Kidney tubule cell (primary cell): ENCODE results near the gene SLC4A4.

Source experiments
- DNase-seq: peaks from one replicate; pipeline ENCODE4 v3.0.0-alpha.2; 2018; ENCODE audit warnings: low spot score

Gene SLC4A4

DNA sequence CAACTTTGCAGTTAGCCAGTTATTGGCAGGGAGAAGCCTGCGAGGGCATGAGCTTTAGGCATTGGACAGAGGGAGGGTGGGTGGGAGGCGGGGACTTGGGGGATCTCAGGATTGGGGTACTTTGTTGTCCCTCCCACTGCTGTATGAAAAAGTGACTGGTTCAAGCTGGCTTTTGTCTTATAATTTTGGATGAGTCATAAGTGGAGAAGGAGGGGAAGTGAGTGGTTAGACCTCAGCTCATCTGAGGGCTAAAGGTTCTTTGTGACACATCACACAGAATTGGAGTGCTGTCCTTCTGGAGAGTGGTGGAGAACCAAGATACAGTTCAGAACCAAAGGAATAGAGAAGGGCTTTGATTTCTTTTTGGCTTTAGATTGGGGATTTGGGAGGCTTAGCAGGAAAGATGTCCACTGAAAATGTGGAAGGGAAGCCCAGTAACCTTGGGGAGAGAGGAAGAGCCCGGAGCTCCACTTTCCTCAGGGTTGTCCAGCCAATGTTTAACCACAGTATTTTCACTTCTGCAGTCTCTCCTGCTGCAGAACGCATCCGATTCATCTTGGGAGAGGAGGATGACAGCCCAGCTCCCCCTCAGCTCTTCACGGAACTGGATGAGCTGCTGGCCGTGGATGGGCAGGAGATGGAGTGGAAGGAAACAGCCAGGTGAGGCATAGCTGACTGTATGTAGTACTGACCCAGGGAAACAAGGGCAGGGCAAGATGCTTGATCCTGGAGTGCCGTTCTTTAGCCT, at the start of gene SLC4A4:
TSS of gene SLC4A4 (plus strand) at position 175 of the 748 bp plus-strand sequence.
- peak; percentile 93 for DNase-seq

DNA sequence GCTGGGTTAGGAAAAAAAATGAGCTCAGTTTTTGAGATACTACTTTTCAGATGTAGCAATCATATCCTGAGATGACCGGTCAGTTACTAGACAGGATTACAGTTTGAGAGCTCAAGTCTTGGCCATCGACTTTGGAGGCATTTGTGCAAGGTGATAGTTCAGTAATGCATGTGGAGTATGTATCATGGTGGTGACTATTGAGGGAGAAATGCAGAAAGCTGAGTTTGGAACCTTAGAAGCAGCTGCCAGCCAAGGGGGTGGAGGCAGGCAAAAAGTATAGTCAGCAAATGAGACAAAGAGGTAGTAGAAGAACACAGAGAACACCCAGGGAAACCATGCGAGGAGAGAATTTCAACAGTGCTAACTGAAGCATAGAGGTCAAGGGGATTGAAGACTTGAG, 48.7 kb upstream of the SLC4A4 start:
- peak; percentile 98 for DNase-seq

DNA sequence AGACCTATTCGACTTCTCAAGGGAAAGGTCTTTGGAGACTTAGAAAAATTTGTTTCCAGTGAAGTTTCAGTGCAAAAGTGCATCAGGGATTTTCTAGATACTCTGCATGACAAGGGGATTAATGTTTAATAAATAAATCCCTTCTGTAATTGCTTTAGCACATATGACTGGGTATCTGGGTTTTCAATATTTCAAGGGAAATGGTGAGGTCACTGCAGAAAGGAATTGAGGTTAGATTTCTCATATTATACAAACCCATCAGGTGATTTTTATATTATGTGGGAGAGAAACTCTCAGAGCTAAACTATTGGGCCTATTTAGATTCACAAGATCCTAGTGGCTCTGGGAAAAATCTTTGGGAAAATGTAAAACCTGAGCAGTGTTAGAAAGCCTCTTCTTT, 48.3 kb upstream of the SLC4A4 start:
- DNase-seq = no peak

DNA sequence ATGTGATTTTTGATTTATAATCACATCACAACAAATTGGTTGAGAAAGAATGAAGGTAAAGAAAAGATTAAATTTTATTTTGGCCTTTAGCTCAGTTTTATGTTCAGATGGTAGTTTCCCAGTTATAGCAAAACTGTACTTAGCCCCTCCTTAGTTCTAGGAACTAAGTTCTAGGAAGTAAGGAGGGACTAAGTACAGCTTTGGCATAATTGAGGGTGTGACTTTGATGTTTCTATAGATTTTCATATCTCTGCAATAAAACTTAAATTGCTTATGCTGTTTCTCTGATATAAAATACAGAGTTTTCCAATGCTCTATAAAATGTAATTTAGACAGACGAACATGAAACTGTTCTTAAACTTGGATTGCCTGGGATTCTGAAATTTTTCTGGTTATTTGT, 46.6 kb upstream of the SLC4A4 start:
- DNase-seq = no peak

DNA sequence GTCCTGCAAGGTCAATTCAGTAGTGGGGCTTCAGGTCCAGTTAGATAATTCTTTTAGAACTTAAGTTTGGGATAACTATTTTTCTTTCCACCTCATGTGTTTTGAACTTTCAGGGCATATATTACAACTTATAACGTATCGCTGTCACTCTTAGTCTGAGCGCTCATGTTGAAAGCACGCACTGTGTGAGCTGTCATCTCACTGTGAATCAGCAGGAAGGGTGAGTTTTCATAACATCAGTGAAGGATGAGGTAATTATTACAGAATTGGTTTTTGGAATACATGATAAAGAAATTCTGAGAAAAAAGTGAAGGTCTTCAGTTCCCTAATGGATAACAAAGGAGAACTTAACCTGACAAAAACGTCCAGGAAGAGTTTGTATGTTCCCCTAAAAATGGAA, 45.1 kb upstream of the SLC4A4 start:
- DNase-seq = peak; percentile 84

DNA sequence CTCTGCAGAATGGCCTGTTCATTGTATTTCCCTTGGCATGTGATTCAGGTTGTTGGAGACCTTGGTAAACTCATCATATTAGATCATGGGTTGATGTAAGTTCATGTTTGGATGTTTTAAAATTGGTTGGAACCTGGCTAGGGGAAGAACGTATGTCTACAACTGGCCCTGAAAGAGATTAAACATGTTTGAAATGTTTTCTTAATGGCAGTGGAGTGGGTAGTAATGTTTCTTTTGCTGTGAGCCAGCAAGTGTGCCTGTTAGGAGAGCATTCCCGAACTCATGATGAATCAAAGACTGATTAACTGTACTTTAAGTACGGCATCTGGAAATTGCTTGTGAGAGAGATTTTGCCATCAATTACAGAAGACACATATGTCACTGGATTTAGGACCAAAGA, 44.5 kb upstream of the SLC4A4 start:
- peak; percentile 47 for DNase-seq

DNA sequence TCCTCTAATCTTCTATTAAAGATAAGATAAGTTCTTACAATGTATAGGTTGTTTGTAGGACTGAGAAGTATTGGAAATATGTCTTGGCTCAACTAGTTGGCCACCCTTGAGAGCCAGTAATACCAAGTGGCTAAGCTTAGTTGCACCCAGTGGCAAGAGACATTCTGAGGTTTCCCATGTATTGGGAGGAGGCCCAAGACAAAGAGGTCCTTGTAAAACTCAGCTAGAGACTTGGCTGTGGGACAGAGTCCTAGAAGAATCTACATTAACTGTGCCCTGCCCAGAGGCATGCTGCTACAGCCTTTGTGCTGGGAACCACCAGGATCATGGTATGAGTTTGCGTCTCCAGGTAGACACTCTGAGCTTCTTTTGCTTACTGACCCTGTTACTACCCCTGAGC, 41.9 kb upstream of the SLC4A4 start:
- DNase-seq = no peak

DNA sequence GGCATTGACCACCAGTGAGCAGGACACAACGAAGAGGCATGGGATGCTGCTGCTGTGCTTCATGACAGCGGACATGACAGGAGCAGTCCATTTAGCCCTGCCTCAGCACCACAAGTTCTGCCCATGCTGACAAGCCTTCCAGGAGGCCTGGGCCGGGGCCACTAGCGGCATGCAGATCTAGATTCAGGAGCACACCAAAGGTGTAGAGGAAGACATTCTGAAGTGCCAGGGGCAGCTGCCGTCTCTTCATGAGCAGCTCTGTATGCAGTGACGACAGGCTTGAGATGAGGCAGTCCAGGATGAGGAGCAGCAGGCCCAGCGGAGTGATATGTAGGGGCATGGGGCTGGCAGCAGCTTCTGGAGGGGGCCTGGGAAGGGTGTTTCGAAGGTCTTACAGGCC, 38.5 kb upstream of the SLC4A4 start:
- no peak for DNase-seq

DNA sequence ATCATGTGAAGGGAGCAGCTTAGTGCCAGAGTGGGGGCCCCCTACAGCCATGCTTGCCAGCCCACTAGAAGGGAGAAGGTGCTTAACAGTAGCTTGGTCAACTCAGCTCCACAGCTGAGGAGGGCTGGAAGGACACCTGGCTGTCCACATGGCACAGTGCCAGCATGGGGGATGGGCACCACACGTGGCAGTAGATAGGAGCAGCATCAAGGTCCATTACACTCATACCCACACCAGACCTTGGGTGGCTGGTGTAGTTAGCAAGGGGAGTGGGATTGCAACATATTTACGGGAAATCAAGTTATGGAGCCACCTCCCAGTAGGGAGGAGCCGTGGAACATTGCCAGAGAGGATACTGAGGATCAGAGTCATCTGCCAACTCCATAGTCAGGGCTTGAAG, 37.9 kb upstream of the SLC4A4 start:
- peak; percentile 20 for DNase-seq

DNA sequence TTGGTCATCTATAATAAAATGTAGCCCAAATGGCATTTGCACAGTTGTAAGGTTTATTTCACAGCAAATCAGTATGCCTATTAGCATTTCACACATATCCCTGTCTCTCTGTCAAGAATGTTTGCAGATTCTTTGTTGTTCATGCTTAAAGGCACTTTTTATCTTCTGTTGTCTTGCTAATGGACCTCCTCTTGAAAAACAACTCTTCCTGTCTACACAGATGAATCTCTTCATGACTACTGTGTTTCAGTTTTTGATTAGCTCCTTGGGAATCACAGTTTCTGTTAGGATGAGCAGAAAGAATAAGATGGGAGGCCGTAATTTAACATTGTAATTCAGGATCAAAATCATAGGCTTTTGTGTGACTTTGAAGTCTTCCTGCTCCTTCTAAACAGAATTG, 35.5 kb upstream of the SLC4A4 start:
- no peak for DNase-seq

DNA sequence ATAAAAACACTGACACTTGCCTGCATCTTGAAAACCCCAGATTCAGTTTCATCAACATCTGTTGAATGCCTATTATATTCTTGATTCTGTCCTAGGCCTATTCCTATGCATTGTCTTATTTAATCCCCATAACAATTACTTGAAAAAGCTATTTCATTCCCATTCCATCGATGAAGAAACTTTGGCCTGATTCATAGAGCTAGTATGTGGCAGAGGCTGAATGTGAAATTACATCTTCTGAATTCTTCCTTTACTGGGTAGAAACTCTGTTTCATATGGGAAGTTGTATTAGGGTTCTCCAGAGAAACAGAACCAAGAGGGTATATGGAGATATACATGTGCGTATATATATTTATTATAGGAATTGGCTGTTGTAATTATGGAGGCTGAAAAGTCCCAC, 35.0 kb upstream of the SLC4A4 start:
- no peak for DNase-seq

DNA sequence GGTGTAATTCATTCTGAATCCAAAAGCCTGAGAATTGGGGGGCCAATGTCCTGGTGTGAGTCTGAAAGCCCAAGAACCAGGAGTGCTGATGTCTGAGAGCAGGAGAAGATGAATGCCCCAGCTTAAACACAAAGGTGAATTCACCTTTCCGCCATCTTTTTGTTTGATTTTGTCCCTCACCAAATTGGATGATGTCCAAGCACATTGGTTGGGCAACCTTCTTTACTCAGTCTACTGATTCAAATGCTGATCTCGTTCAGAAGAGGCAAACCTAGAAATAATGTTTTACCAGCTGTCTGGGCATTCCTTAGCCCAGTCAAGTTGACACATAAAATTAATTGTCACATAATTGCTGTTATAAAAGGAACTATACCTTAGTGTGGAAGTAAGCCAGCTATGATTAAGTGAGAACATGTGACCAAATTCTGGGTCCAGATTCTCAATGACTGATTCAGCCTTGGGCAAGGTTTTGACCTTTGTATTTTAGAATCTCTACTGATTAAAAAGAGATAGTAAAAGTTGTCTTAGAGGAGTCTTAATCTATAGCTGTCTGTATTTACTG, 34.5 kb upstream of the SLC4A4 start:
- DNase-seq = peak; percentile 60

DNA sequence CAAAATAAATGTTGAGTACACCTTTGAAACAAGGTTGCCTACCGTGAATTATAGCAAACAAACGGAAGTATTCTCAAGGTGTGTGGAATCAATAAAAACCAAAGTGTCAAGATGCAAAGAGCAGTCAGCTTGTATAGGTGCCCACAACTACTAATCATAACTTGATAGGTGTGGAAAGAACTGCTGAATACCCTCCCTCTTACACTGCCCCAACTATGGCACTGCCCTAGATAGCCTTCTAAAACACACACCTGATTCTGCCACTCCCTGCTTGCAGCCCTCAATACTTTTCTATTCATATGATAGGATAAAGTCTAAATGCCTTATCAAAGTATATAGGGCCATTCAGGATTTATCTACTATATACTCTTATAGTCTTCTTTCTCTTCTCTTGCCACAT, 31.1 kb upstream of the SLC4A4 start:
- no peak for DNase-seq

DNA sequence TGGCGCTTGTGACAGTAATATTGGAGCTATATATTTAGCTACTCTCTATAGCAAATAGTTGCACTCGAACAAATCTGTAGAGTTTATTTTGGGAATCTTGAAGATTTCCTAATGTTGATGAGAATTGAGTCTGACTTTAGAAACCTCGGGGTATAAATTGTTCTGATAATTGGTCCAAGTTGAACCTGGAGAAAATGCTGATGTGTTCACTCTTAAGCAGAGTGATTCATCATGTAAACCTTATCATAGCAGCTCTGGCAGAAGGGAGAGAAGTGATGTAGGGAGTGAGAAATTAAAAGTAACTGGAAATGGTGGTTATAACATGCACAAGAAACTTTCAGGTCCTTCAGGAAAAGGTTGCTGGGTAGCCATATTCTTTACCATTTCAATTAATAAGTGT, 16.4 kb upstream of the SLC4A4 start:
- no peak for DNase-seq

DNA sequence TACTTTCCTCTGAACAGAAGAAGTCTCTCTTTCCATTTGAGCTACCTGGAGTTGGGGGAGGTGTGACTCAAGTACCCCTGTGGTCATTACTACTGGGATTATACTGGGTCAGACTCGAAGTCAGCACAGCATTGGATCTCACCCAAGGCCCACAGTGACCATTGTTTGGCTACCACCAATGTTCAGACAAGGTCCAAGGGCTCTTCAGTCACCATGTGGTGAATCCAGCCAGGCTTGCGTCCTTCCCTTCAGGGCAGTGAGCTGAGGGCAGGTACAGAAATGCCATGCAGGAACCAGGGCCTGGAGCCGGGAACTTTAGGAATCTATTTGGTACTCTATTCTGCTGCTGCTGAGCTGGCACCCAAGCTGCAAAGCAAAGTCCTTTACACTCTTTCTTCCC, 5.5 kb upstream of the SLC4A4 start:
- DNase-seq = no peak

DNA sequence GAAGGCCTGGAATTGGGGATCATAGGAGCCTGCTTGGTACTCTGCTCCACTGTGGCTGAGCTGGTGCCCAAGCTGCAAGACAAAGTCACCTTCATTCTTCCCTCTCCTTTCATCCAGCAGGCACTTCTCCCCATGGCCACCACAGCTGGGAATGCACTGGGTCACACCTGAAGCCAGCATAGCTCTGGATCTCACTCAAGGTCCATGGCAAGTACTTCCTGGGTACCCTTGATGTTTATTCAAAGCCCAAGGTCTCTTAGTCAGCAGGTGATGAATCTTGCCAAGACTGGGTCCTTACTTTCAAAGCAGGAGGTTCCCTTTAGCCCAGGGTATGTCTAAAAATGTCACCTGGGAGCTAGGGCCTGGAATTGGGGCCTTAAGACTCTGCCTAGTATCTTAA, 4.9 kb upstream of the SLC4A4 start:
- DNase-seq = peak; percentile 36

DNA sequence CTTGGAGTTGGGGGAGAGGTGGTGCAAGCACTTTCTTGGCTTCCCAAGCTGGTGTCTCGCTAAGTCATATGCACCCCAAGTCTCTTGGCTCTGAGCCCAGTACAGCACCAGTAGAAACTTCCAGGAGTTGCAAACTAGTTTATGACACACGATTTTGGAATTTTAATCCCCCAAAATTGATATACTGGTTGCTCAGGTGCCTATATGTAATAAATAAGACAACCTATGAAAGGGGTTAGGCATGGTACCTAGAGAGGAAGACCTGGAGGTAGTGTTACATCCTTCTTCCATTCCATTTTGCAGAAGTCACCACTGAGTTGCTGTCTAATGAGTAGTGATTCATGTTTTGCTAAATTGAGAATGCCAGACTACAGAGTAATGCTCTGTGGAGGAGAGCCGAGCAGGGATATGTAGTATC, 4.3 kb upstream of the SLC4A4 start:
- DNase-seq = peak; percentile 72

DNA sequence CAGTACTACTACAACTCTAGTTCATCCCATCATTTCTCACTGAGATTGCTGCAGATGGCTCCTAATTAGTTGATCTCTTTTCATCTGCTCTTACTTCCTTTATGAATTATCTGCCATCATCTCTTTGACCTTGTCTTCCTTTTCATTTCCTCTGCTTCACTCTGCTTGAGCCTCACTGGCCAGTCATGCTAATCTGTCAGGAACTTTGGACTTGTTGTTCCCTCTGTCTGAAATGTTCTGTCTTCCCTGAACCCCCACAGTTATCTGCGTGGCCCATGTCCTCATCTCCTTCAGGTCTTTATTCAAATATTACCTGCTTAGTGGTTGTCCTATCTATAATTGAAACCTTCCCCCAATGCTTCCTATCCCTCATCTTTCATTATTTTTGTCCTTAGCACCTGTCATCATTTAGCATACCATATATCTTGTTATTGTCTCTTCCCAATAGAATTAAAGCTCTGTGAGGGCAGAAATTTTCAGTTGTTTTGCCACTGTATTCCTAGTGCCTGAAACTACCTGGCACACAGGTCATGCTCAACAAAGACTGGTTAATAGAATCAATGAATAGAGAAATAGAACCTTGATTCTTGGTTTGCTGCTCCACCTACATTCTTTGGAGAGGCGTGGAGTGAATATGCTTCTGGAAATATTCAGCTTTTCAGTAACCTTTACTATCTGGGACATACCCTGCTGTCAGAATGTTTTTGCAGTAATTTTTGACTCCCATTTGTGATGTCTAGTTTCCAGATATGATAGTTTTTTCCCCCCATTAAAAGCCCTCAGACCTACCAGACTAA, 5.0 kb downstream of the SLC4A4 start:
- DNase-seq = no peak

DNA sequence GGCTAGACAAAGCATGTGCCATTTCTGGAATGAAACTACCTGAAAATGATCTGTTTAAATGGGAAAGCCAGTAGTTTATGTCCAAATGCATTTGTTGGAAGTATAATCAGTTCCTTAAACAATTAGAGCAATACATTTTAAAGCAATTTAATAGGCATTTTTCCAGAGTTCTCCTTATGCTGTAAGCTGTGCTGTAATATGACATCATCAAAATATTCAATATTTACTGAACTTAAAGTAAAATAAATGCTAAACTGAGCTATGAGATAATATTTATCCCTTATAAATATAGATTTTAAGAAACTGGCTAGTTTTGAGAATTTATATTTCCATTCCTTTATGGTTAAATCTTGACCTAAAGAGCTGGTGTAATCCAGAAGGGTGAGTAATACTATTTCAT, 7.9 kb downstream of the SLC4A4 start:
- no peak for DNase-seq

DNA sequence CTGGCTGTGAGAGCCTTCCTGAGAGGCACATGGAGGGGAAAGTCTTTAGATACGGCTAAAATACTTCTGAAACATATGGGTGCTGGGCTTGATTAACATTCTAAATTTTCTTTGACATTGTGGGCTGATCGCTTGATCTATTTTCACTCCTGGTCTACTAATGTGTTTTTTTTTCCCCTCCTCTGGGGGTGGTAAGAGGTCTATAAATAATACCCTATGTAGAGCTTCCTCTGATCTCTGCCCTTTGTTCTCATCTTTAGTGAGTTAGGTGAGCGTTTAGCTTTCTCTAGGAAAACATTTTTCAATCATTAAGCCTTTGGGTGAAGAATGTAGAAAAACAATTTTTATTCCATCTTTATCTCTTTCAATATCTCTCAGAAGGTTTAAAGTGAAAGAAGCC, 9.8 kb downstream of the SLC4A4 start:
- no peak for DNase-seq

DNA sequence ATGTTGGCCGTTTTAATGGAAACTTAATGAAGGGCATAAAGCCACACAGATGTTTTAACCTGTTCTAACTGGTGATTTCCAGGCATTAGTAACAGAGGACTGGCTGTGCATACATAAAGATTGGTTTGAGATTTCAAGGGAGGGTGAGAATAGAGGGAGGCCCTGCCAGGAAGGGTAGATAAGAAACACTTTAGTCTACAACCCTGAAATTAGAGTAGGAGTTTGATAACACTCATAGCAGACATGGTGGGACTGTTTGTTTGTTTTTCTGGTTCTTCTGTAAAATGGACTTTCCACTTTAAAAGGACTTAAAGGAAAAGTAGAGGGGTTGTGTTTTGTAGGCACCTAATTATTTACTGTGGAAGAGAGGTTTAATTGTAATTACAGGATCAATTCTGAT, 16.2 kb downstream of the SLC4A4 start:
- DNase-seq = no peak

DNA sequence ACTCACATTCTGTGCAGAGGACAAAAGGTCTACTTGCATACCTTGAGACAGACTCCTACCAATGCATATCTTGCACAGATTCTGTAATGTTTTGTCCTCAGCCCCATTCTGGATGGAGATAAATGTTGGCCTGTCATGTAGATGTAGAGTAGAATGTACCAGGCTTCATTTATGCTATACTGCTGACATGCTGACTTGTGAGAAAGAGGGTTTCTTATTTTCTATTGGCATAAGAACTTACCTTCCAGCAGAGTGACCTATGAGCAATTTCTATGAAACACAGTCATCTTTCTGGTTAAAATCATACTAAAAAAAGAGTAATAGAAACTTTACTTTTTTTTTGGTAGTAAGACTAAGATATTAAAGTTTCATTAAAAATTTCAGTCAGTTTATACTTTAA, 17.2 kb downstream of the SLC4A4 start:
- no peak for DNase-seq

DNA sequence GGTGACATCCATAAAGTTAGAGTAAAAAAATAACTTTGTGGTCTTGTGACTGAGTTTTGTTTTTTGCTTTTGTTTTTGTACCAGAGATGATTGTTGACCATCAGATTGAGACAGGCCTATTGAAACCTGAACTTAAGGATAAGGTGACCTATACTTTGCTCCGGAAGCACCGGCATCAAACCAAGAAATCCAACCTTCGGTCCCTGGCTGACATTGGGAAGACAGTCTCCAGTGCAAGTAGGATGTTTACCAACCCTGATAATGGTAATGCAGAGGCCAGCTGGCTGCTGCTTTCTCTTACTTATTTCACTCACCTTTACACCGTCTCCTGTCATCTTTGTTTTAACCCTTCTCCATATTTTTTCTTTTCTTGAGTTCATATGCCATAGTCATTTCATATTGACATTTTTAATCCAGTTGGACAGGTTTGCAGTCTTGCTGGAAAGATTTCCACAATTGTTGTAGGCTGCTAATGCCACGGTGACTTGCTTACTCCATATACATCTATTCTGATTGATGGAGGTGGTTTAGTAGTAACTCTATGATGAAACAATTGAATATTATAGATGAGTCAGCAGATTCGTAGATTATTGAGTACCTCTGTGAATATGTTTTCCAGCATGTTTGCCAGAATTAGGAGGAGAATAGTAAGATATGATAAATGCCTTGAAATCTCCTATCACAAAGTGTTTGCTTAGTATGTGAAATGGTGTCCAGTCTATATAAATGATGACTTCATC, 18.3 kb downstream of the SLC4A4 start:
- no peak for DNase-seq
